Activated naive CD8-positive, alpha-beta T cell treated with anti-CD3 and anti-CD28 coated beads, Interleukin-2, amount 10 ng/mL, durations not matched to agents 7 days and 5 days (primary cell): ENCODE results near the gene IFI30. TPM values are rescaled to one million over a fixed set of nuclear protein-coding genes. Genes with fewer than 3 reads are reported as not detected.
A peak's percentile ranks its signal among the peaks of the same experiment; 100 is the strongest.
"Not testable (repeated sequence)": the region's sequence is repeated elsewhere in the genome, so short reads cannot be mapped to it uniquely, and the experiment has no call there.

ENCODE experiments used
- ATAC-seq: fragments of 150-1000 bp; cut with Tn5 transposase; one replicate; pipeline ENCODE4 v1.10.0; 2021; ENCODE audit warnings: low read depth, moderate library complexity
- POLR2A ChIA-PET: fragments of 350-600 bp; sonication (Branson Sonifier 250); formaldehyde crosslinking; loops from one replicate; lab custom pipeline; 2021; ENCODE audit warnings: antibody characterized with exemption; lab: Charles Lee
- DNase-seq: peaks from one replicate; pipeline ENCODE4 v3.0.0; 2021
- H3K27ac Mint-ChIP-seq: one replicate; pipeline ENCODE4 v1.8.0; 2022; ENCODE audit warnings: mild to moderate bottlenecking, mixed read lengths
- H3K27me3 Mint-ChIP-seq: one replicate; pipeline ENCODE4 v1.8.0; 2022; ENCODE audit warnings: mild to moderate bottlenecking, moderate library complexity, mixed read lengths
- H3K36me3 Mint-ChIP-seq: one replicate; pipeline ENCODE4 v1.8.0; 2021; ENCODE audit warnings: mild to moderate bottlenecking, mixed read lengths
- H3K4me1 Mint-ChIP-seq: one replicate; pipeline ENCODE4 v1.8.0; 2021; ENCODE audit warnings: mixed read lengths
- H3K4me3 Mint-ChIP-seq: one replicate; pipeline ENCODE4 v1.8.0; 2022; ENCODE audit warnings: mild to moderate bottlenecking, moderate library complexity, mixed read lengths
- H3K9me3 Mint-ChIP-seq: one replicate; pipeline ENCODE4 v1.8.0; 2021; ENCODE audit warnings: mixed read lengths
- total RNA-seq, 2 experiments: library from RNA; stranded (reverse); gene quantifications; one replicate each; pipeline ENCODE4 v1.2.3, GENCODE V29; 2021

Gene IFI30
- total RNA-seq, 2 experiments from 2014 or later, result 78.8 to 80.8 TPM

DNA sequence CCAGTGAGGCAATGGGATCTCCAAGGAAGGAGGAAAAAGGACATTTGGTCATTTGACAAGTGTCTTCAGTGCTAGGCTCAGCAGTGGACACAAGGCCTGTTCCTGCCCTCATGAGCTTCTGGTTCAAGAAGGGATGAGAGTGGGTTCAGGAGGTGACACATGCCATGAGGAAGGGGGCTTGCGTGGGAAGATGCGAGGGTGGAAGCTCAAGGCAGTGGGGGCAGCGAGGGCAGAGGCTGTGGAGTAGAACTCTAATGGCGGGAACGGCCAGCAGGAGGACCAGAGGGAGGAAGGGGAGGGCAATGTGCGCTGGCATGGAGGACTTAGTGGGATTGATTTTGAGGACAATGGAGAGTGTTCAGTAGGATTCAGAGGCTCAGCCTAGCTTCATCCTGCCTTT, 17.3 kb upstream of the IFI30 start:
- no peaks in the 10 kb centered on the region for H3K27me3 Mint-ChIP-seq
- H3K4me1 Mint-ChIP-seq, result peaks cover 22% of the 10 kb centered on the region
- no peak for DNase-seq
- ATAC-seq, result no peak
- no peak overlapping the region for H3K27ac Mint-ChIP-seq
- no peak overlapping the region for H3K4me3 Mint-ChIP-seq
- H3K9me3 Mint-ChIP-seq, result no peaks in the 10 kb centered on the region
- POLR2A ChIA-PET, result interaction anchor here (0.6 kb wide), 1 partner anchor 25 kb away, joined by 4 read pairs; no protein-coding TSS in a partner anchor
- H3K36me3 Mint-ChIP-seq, result peaks cover 2% of the 10 kb centered on the region

DNA sequence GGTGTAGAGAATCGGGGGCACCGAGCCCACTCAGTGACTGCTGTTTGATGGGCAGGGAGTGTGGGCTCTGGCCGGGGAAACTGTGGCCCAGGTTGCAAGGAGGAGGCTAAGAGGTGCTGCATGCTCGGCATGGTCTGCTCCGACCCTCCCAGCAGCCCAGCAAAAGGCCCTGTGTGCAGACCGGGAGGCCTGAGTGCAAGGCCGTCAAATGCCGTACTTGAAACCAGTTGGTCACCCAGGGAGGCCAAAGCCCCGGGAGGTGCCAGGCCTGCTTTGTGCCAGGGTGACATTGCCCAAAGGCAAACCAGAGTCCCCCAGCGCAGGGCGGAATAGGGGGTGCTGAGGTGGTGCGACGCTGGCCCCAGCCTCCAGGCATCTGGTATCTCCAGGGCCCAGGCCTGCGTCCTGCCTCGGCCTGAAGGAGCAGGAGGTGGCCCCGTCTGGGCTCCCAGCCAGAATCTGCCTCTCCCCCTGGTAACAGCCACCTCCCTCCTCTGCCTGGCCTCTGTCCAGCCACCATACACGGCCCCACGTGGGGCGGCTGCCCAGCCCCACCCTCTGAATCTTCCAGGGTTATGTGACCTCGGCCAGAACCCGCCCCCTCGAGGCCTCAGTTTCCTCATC, 16.7 kb upstream of the IFI30 start:
- no peak for ATAC-seq
- POLR2A ChIA-PET, result no interaction called here
- H3K9me3 Mint-ChIP-seq, result no peaks in the 10 kb centered on the region
- H3K27ac Mint-ChIP-seq, result no peak overlapping the region
- peaks cover 20% of the 10 kb centered on the region for H3K4me1 Mint-ChIP-seq
- H3K27me3 Mint-ChIP-seq, result no peaks in the 10 kb centered on the region
- DNase-seq, result no peak
- H3K4me3 Mint-ChIP-seq, result no peak overlapping the region
- peaks cover 2% of the 10 kb centered on the region for H3K36me3 Mint-ChIP-seq

DNA sequence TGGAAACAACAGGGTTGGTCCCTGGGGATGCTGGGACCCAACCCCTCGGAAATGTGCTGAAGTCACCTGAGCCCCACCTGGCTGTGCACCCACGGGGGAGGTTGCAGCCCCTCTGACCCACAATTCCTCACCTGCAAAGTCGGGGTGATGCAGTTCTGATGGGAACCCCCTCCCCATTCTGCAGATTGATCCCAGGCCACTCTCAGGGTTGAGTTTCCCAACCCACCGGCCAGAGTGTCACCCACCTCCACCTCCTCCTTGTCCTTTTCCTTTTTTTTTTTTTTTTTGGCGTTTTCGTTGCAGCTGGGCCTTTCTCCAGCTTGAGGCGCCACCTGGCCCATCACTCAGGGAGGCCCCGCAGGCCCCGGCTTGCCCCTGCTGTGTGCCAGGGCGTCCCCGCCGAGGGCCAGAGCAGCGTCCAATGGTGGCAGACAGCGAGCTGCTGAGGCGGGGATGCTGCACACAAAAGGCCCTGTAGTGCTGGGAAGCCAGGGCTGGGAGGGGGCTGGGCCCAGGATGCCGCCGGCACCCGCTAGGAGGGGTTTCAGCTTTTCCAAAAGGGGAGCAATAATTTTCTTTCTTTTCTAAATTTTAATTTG, 16.0 kb upstream of the IFI30 start:
- POLR2A ChIA-PET, result interaction anchor here (0.6 to 0.9 kb wide), 3 partner anchors 40 to 118 kb away, joined by 3 read pairs; no protein-coding TSS in a partner anchor
- ATAC-seq, result no peak

DNA sequence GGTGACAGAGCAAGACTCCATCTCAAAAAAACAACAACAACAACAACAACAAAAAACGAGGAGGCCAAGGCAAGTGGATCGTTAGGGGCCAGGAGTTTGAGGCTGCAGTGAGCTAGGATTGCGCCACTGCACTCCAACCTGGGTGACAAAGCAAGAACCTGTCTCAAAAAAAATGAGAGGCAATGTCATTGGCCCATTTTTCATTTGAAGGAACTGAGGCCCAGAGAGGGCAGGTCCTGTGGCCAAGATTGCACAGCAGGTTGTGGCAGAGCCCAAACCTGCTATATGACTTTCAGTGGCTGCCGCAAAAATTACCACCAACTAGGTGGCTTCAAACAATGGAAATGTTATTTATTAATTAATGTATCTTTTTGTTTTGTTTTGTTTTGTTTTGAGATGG, 15.1 kb upstream of the IFI30 start:
- Mint-ChIP-seq H3K27ac (no peak overlapping the region), H3K4me1 (peaks cover 19% of the 10 kb centered on the region), H3K27me3 (no peaks in the 10 kb centered on the region), H3K4me3 (no peak overlapping the region), H3K36me3 (peaks cover 2% of the 10 kb centered on the region), H3K9me3 (no peaks in the 10 kb centered on the region)
- POLR2A ChIA-PET, result interaction anchor here (0.6 to 1.0 kb wide), 4 partner anchors 32 to 117 kb away, joined by 3 read pairs; no protein-coding TSS in a partner anchor
- ATAC-seq (no peak), DNase-seq (no peak)

More for the DNA sequence above, 16.0 kb upstream of the IFI30 start:
- Mint-ChIP-seq H3K27me3 (no peaks in the 10 kb centered on the region), H3K27ac (no peak overlapping the region), H3K4me3 (no peak overlapping the region), H3K36me3 (peaks cover 2% of the 10 kb centered on the region), H3K9me3 (no peaks in the 10 kb centered on the region), H3K4me1 (peaks cover 19% of the 10 kb centered on the region)
- DNase-seq, result no peak

DNA sequence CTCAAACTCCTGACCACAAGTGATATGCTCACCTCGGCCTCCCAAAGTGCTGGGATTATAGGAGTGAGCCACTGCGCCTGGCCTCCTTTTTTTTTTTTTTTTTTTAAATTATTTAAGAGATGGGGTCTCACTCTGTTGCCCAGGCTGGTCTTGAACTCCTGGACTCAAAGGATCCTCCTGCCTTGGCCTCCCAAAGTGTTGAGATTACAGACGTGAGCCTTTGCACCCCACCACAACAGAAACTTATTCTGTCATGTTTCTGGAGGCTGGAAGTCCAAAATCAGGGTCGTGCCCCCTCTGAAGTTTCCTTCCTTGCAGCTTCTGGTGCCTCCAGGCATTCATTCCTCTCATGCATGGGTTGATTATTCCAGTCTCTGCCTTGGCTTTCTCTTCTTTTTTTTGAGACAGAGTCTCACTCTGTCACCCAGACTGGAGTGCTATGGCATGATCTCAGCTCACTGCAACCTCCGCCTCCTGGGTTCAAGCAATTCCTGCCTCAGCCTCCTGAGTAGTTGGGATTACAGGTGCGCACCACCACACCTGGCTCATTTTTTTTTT, 14.5 kb upstream of the IFI30 start:
- not testable (repeated sequence) for DNase-seq, H3K27ac Mint-ChIP-seq, H3K27me3 Mint-ChIP-seq, H3K9me3 Mint-ChIP-seq, H3K4me3 Mint-ChIP-seq, H3K36me3 Mint-ChIP-seq, ATAC-seq
- H3K4me1 Mint-ChIP-seq, result peaks cover 15% of the 10 kb centered on the region
- POLR2A ChIA-PET, result interaction anchor here (0.6 to 1.1 kb wide), 4 partner anchors 8 to 32 kb away, joined by 3 read pairs; partner anchors contain the start of gene IFI30

DNA sequence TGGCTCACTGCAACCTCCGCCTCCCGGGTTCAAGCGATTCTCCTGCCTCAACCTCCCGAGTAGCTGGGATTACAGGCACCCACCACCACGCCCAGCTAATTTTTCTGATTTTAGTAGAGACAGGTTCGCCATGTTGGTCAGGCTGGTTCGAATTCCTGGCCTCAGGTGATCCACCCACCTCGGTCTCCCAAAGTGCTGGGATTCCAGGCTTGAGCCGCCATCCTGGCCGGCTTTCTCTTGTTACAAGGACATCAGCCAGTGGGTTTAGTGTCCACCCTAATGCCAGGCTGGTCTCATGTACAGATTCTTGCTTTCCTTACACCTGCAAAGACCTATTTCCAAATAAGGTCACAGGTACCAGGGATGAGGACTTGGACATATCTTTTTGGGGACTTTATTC, 13.8 kb upstream of the IFI30 start:
- no peaks in the 10 kb centered on the region for H3K9me3 Mint-ChIP-seq
- POLR2A ChIA-PET, result interaction anchor here (1.1 to 1.6 kb wide), 2 partner anchors 14 to 42 kb away, joined by 3 to 8 read pairs; partner anchors contain the start of gene IFI30
- ATAC-seq (no peak), DNase-seq (no peak)
- H3K4me1 Mint-ChIP-seq, result peaks cover 11% of the 10 kb centered on the region
- no peaks in the 10 kb centered on the region for H3K27me3 Mint-ChIP-seq
- no peak overlapping the region for H3K4me3 Mint-ChIP-seq
- no peak overlapping the region for H3K27ac Mint-ChIP-seq
- peaks cover 2% of the 10 kb centered on the region for H3K36me3 Mint-ChIP-seq

DNA sequence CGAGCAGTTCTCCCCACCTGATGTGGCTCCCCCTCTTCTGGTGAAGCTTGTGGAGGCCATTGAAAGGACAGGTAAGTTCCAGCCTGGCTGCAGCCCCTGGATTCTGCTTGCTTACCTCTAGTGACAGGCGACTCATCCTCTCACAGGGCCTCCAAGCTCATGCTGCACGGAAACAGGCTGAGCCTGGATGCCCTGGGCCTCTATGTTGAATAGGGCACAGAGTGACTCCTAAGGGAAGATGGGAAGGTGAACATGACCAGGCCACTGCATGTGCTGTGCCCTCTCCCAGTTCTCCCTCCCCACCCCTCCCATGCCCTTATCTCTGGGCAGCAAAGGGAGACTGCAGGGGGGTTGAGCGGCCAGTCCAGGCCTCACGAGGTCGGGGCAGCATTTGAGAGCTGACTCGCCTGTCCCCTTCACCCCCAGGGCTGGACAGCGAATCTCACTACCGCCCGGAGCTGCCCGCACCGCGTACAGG, 13.1 kb upstream of the IFI30 start:
- Mint-ChIP-seq H3K4me1 (peaks cover 11% of the 10 kb centered on the region), H3K4me3 (peak overlapping the region; percentile 69), H3K36me3 (peaks cover 2% of the 10 kb centered on the region), H3K27me3 (no peaks in the 10 kb centered on the region), H3K9me3 (no peaks in the 10 kb centered on the region), H3K27ac (peak overlapping the region; percentile 80)
- DNase-seq, result no peak
- ATAC-seq, result no peak
- POLR2A ChIA-PET, result interaction anchor here (0.6 to 1.9 kb wide), 4 partner anchors 14 to 159 kb away, joined by 3 to 8 read pairs (median 6); partner anchors contain the start of gene IFI30

DNA sequence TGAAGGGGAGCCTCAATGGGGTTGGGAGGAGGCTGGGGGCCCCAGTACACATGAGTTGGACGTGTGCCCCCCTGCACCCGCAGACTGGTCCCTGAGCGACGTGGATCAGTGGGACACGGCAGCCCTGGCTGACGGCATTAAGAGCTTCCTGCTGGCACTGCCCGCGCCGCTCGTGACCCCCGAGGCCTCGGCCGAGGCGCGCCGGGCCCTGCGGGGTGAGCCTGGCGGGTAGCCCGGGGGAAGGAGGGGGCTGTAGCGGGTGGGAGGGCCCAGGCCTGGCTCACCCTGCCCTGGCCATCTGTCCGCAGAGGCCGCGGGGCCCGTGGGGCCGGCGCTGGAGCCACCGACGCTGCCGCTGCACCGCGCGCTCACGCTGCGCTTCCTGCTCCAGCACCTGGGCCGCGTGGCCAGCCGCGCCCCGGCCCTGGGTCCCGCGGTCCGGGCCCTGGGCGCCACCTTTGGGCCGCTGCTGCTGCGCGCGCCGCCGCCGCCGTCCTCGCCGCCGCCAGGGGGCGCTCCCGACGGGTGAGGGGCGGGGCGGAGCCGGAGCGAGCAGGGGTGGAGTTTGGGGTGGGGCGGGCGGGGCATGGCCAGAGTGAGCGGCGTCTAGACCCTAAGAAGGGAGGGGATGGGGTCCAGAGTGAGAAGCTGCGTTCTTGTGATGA, 12.5 kb upstream of the IFI30 start:
- Mint-ChIP-seq H3K4me3 (peak overlapping the region; percentile 69), H3K9me3 (no peaks in the 10 kb centered on the region), H3K36me3 (peaks cover 2% of the 10 kb centered on the region), H3K27ac (no peak overlapping the region), H3K4me1 (peaks cover 11% of the 10 kb centered on the region), H3K27me3 (no peaks in the 10 kb centered on the region)
- POLR2A ChIA-PET, result interaction anchor here (0.5 to 1.9 kb wide), 5 partner anchors 13 to 159 kb away, joined by 3 to 8 read pairs (median 4); partner anchors contain the start of gene IFI30
- ATAC-seq (peak; percentile 92), DNase-seq (peak; percentile 96)

DNA sequence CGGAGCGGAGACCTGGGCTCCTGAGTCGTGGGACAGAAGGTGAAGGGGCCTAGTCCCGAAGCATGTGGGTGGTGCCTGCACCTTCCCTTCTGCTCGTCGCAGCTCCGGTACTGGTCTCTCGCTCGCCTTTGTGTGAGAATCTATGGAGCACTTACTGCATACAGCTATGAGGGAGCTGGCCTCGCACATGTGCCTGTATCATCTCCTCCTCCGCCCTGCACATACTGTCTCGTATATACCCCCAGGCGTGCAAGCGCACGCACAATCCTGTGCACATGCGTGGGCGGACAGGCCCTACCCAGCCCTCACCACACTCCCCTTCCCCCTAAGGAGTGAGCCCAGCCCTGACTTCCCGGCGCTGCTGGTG, 12.0 kb upstream of the IFI30 start:
- Mint-ChIP-seq H3K9me3 (no peaks in the 10 kb centered on the region), H3K27me3 (no peaks in the 10 kb centered on the region), H3K27ac (no peak overlapping the region), H3K36me3 (peaks cover 2% of the 10 kb centered on the region), H3K4me1 (peaks cover 8% of the 10 kb centered on the region), H3K4me3 (peak overlapping the region; percentile 44)
- ATAC-seq (peak; percentile 20), DNase-seq (no peak)
- POLR2A ChIA-PET, result interaction anchor here (0.5 to 1.9 kb wide), 3 partner anchors 13 to 70 kb away, joined by 4 to 8 read pairs (median 8); partner anchors contain the start of gene IFI30

DNA sequence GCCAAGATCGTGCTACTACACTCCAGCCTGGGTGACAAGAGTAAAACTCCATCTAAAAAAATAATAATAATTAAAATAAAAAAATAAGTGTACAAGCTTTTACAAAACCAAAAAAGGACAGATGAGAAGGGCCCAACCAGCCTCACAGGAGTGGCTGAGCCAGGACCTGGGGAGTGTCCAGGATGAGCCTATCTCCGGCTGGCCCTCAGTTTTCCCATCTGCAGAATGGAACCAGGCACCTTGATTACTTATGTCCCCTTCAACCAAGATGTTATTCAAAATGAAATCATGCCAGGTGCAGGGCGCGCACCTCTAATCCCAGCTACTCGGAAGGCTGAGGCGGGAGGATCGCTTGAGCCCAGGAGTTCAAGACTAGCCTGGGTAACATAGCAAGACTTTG, 9.5 kb upstream of the IFI30 start:
- peaks cover 12% of the 10 kb centered on the region for H3K4me1 Mint-ChIP-seq
- POLR2A ChIA-PET, result interaction anchor here (0.6 kb wide), 1 partner anchor 21 kb away, joined by 3 read pairs; no protein-coding TSS in a partner anchor

DNA sequence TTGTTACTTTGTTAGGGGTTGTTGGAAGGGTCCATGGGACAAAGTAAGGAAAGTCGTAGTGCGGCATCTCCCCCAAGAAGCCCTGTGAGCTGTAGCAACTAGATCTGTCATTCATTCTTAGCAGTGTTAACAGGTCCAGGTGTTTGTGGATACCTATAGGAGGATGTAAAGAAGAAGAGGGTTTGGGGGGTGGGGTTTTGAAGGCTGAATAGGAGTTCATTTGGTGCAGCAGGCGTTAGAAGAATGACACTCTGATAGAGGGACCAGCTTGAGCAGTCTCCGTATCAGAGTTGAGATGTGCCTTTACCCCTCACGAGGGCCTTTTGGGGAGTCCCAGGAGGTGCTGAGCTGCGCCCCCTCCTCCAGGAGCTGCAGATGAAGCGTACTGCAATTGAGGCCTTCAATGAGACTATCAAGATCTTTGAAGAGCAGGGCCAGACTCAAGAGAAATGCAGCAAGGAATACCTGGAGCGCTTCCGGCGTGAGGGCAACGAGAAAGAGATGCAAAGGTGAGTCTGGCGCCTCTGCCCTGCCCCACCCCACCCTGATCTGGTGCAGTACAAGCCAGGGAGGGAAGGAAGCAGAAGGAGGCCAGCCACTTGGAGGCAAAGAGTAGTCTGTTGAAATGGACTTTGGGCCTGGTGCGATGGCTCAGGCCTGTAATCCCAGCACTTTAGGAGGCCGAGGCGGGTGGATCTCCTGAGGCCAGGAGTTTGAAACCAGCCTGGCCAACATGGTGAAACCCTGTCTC, 7.6 kb upstream of the IFI30 start:
- H3K27me3 Mint-ChIP-seq, result no peaks in the 10 kb centered on the region
- no peak overlapping the region for H3K27ac Mint-ChIP-seq
- no peaks in the 10 kb centered on the region for H3K36me3 Mint-ChIP-seq
- peaks cover 7% of the 10 kb centered on the region for H3K4me1 Mint-ChIP-seq
- no peak for ATAC-seq
- no peaks in the 10 kb centered on the region for H3K9me3 Mint-ChIP-seq
- H3K4me3 Mint-ChIP-seq, result no peak overlapping the region
- POLR2A ChIA-PET, result interaction anchor here (0.7 kb wide), 1 partner anchor 121 kb away, joined by 5 read pairs; no protein-coding TSS in a partner anchor
- DNase-seq, result no peak

More for the DNA sequence above, 9.5 kb upstream of the IFI30 start:
- peaks cover 2% of the 10 kb centered on the region for H3K36me3 Mint-ChIP-seq
- no peak for ATAC-seq
- no peaks in the 10 kb centered on the region for H3K27me3 Mint-ChIP-seq
- no peak overlapping the region for H3K27ac Mint-ChIP-seq
- H3K4me3 Mint-ChIP-seq, result no peak overlapping the region
- no peak for DNase-seq
- no peaks in the 10 kb centered on the region for H3K9me3 Mint-ChIP-seq

DNA sequence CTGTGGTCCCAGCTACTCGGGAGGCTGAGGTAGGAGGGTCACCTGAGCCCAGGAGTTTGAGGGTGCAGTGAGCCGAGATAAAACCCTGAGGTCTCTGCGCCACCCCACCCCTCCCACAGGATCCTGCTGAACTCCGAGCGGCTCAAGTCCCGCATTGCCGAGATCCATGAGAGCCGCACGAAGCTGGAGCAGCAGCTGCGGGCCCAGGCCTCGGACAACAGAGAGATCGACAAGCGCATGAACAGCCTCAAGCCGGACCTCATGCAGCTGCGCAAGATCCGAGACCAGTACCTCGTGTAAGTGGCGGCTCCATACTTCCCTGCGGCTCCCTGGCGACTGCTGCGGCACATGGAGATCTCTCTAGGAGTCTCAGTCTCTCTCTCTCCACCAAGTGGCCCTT, 6.6 kb upstream of the IFI30 start:
- POLR2A ChIA-PET, result interaction anchor here (0.6 kb wide), 1 partner anchor 9 kb away, joined by 5 read pairs; no protein-coding TSS in a partner anchor
- Mint-ChIP-seq H3K4me3 (no peak overlapping the region), H3K9me3 (no peaks in the 10 kb centered on the region), H3K27me3 (no peaks in the 10 kb centered on the region), H3K36me3 (no peaks in the 10 kb centered on the region), H3K27ac (no peak overlapping the region), H3K4me1 (peaks cover 4% of the 10 kb centered on the region)
- DNase-seq (no peak), ATAC-seq (no peak)
